AG08395 (cell line): ENCODE data around the gene CAMK2G.
"Not testable (repeated sequence)": the region's sequence is repeated elsewhere in the genome, so short reads cannot be mapped to it uniquely, and the experiment has no call there.

Source experiments
- DNase-seq: peaks from one replicate; pipeline ENCODE4 v3.0.0; 2012; ENCODE audit warnings: mixed read lengths, low spot score

Gene CAMK2G

GRCh38 chr10:73810735-73811465 lies 63.5 kb downstream of the CAMK2G start:
- peak; percentile 41 for DNase-seq

- no peak for DNase-seq
These were observed 64.0 kb downstream of the CAMK2G start for GRCh38 chr10:73810358-73810734.

GRCh38 chr10:73809061-73809818 lies 65.1 kb downstream of the CAMK2G start:
- DNase-seq = no peak

- DNase-seq = no peak
These were observed 66.1 kb downstream of the CAMK2G start for GRCh38 chr10:73808021-73808815.

- DNase-seq = no peak
These were observed 66.9 kb downstream of the CAMK2G start for GRCh38 chr10:73807471-73807870.

- no peak for DNase-seq
These were observed 68.0 kb downstream of the CAMK2G start for GRCh38 chr10:73806176-73806950.

- DNase-seq = no peak
These were observed 70.6 kb downstream of the CAMK2G start for GRCh38 chr10:73803680-73804286.

GRCh38 chr10:73802276-73802991 lies 71.9 kb downstream of the CAMK2G start:
- no peak for DNase-seq

GRCh38 chr10:73801253-73801590 lies 73.1 kb downstream of the CAMK2G start:
- DNase-seq = no peak

GRCh38 chr10:73800560-73801252 lies 73.6 kb downstream of the CAMK2G start:
- no peak for DNase-seq

- no peak for DNase-seq
These were observed 74.3 kb downstream of the CAMK2G start for GRCh38 chr10:73799899-73800559.

- DNase-seq = no peak
These were observed 75.3 kb downstream of the CAMK2G start for GRCh38 chr10:73798927-73799560.

GRCh38 chr10:73798087-73798486 lies 76.3 kb downstream of the CAMK2G start:
- no peak for DNase-seq

- DNase-seq = no peak
These were observed 76.9 kb downstream of the CAMK2G start for GRCh38 chr10:73797324-73798025.

GRCh38 chr10:73796766-73797165 lies 77.6 kb downstream of the CAMK2G start:
- DNase-seq = no peak

- not testable (repeated sequence) for DNase-seq
These were observed 78.3 kb downstream of the CAMK2G start for GRCh38 chr10:73796035-73796434.

GRCh38 chr10:73795491-73795890 lies 78.9 kb downstream of the CAMK2G start:
- DNase-seq = not testable (repeated sequence)

- DNase-seq = no peak
These were observed 80.9 kb downstream of the CAMK2G start for GRCh38 chr10:73793456-73793855.
